ENCODE measurements around the gene MDM2. TPM values are rescaled to one million over a fixed set of nuclear protein-coding genes. Genes with fewer than 3 reads are reported as not detected.

Gene MDM2
- total and polyA plus RNA-seq, 2 donors (not counting 3 experiments of a cell fraction or from before 2014, with no cell fraction given) = 16.7 to 270 TPM

GRCh38 chr12:68768431-68768939, 39.5 kb upstream of the MDM2 start:
- no peaks in the 10 kb centered on the region for H3K9me3 ChIP-seq (replicated peaks; ENCODE audit: control insufficient read depth, insufficient read depth, low read length)
- no peak overlapping the region for H3K4me2 ChIP-seq (ENCODE audit: insufficient read depth, low read length)
- no peaks in the 10 kb centered on the region for H3K36me3 ChIP-seq (ENCODE audit: control insufficient read depth in 2 of 2, extremely low read depth in 1 of 2, insufficient read depth in 2 of 2, low read length in 2 of 2)
- H3K27me3 ChIP-seq (ENCODE audit: control insufficient read depth in 2 of 2, insufficient read depth in 2 of 2, low read length in 2 of 2) = no peaks in the 10 kb centered on the region
- no peak overlapping the region for H3K9ac ChIP-seq (replicated peaks; ENCODE audit: extremely low read depth, insufficient read depth, low read length)
- H3K4me1 ChIP-seq (ENCODE audit: control insufficient read depth, extremely low read depth, insufficient read depth, low read length) = peaks cover 8% of the 10 kb centered on the region
- no peaks in the 10 kb centered on the region for H4K20me1 ChIP-seq (replicated peaks; ENCODE audit: control insufficient read depth, extremely low read depth, insufficient read depth, low read length)
- ChIA-PET CTCF (no interaction called here), POLR2A (no interaction called here)
- H2AFZ ChIP-seq (ENCODE audit: low read depth, low read length) = no peak overlapping the region
- intact Hi-C loops (cut with micrococcal nuclease) (no loop called here), dilution Hi-C loops (cut with MboI; ENCODE audit: extremely low pct_ligation_motif_present, low sequenced_read_pairs) (no loop called here)
- H3K27ac ChIP-seq (ENCODE audit: insufficient read depth, low read depth, low read length) = no peak overlapping the region
- DNase-seq (ENCODE audit: low read depth, low spot score) = no peak
- BruUV-seq (replicated peaks) = no TSS peak
- TF ChIP-seq EZH2 (IDR thresholded peaks at IDR 0.05; ENCODE audit: borderline replicate concordance, low read depth, low read length, severe bottlenecking) (no peak), GATA2 (IDR thresholded peaks at IDR 0.05; ENCODE audit: insufficient read depth, insufficient read length, low read depth, low read length) (no peak), JUN (IDR thresholded peaks at IDR 0.05; ENCODE audit: borderline replicate concordance, insufficient read depth, insufficient read length, low read depth) (no peak), FOS (IDR thresholded peaks at IDR 0.05; ENCODE audit: borderline replicate concordance, insufficient read depth, low read length) (no peak), POLR2A (IDR thresholded peaks at IDR 0.05; ENCODE audit: low read depth, low read length) (no peak), MYC (IDR thresholded peaks at IDR 0.05; ENCODE audit: low read depth, low read length) (no peak), POLR2AphosphoS5 (IDR thresholded peaks at IDR 0.05; ENCODE audit: insufficient read depth, low read depth, low read length) (no peak)
- TF ChIP-seq, protein P1, sequence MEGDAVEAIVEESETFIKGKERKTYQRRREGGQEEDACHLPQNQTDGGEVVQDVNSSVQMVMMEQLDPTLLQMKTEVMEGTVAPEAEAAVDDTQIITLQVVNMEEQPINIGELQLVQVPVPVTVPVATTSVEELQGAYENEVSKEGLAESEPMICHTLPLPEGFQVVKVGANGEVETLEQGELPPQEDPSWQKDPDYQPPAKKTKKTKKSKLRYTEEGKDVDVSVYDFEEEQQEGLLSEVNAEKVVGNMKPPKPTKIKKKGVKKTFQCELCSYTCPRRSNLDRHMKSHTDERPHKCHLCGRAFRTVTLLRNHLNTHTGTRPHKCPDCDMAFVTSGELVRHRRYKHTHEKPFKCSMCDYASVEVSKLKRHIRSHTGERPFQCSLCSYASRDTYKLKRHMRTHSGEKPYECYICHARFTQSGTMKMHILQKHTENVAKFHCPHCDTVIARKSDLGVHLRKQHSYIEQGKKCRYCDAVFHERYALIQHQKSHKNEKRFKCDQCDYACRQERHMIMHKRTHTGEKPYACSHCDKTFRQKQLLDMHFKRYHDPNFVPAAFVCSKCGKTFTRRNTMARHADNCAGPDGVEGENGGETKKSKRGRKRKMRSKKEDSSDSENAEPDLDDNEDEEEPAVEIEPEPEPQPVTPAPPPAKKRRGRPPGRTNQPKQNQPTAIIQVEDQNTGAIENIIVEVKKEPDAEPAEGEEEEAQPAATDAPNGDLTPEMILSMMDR (IDR thresholded peaks at IDR 0.05; ENCODE audit: extremely low read depth in 1 of 2, insufficient read depth in 1 of 2, low read depth in 1 of 2, low read length in 2 of 2) = no peak
- TF ChIP-seq, protein P2, sequence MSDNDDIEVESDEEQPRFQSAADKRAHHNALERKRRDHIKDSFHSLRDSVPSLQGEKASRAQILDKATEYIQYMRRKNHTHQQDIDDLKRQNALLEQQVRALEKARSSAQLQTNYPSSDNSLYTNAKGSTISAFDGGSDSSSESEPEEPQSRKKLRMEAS (IDR thresholded peaks at IDR 0.05; ENCODE audit: insufficient read depth, insufficient read length) = no peak
- FAIRE-seq = no peak
- H3K79me2 ChIP-seq (ENCODE audit: control insufficient read depth, insufficient read depth, low read length) = no peaks in the 10 kb centered on the region
- H3K9me1 ChIP-seq (replicated peaks; ENCODE audit: control insufficient read depth, extremely low read depth, insufficient read depth, low read length) = no peaks in the 10 kb centered on the region
- H3K4me3 ChIP-seq (replicated peaks in 1 of 3; ENCODE audit: insufficient read depth in 1 of 3, low read depth in 1 of 3, low read length in 3 of 3) = no peak overlapping the region
